Measurements from ENCODE around the gene GCGR. TPM values are rescaled to one million over a fixed set of nuclear protein-coding genes. Genes with fewer than 3 reads are reported as not detected.

Gene GCGR
- total RNA-seq, 1 experiment from 2014 or later: 1.6 TPM

GRCh38 chr17:81802856-81803643, 900 bp upstream of the GCGR start:
- in situ Hi-C loops (cut with HindIII; ENCODE audit: low pct_unique_long_range_greater_than_20kb, low sequenced_read_pairs): no loop called here
- TF ChIP-seq CTCF (IDR thresholded peaks at IDR 0.05) (no peak), TCF7L2 (IDR thresholded peaks at IDR 0.05; ENCODE audit: low read depth, low read length) (no peak), POLR2AphosphoS5 (IDR thresholded peaks at IDR 0.05; ENCODE audit: low read depth, low read length) (no peak), SIN3A (IDR thresholded peaks at IDR 0.05; ENCODE audit: borderline replicate concordance, insufficient read depth, low read depth, low read length) (no peak)
- TF ChIP-seq, protein P1, sequence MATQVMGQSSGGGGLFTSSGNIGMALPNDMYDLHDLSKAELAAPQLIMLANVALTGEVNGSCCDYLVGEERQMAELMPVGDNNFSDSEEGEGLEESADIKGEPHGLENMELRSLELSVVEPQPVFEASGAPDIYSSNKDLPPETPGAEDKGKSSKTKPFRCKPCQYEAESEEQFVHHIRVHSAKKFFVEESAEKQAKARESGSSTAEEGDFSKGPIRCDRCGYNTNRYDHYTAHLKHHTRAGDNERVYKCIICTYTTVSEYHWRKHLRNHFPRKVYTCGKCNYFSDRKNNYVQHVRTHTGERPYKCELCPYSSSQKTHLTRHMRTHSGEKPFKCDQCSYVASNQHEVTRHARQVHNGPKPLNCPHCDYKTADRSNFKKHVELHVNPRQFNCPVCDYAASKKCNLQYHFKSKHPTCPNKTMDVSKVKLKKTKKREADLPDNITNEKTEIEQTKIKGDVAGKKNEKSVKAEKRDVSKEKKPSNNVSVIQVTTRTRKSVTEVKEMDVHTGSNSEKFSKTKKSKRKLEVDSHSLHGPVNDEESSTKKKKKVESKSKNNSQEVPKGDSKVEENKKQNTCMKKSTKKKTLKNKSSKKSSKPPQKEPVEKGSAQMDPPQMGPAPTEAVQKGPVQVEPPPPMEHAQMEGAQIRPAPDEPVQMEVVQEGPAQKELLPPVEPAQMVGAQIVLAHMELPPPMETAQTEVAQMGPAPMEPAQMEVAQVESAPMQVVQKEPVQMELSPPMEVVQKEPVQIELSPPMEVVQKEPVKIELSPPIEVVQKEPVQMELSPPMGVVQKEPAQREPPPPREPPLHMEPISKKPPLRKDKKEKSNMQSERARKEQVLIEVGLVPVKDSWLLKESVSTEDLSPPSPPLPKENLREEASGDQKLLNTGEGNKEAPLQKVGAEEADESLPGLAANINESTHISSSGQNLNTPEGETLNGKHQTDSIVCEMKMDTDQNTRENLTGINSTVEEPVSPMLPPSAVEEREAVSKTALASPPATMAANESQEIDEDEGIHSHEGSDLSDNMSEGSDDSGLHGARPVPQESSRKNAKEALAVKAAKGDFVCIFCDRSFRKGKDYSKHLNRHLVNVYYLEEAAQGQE (IDR thresholded peaks at IDR 0.05; ENCODE audit: insufficient read depth in 1 of 2, low read depth in 2 of 2, low read length in 1 of 2): no peak

GRCh38 chr17:81804559-81805399, 829 bp downstream of the GCGR start:
- no TSS peak for BruUV-seq (replicated peaks)
- Histone ChIP-seq H3K36me3 (ENCODE audit: control insufficient read depth, insufficient read depth, low read length) (no peaks in the 10 kb centered on the region), H3K4me3 (ENCODE audit: low read depth in 2 of 2, low read length in 2 of 2) (peak overlapping the region; percentile 22 to 38), H3K27ac (ENCODE audit: low read length) (no peak overlapping the region), H3K4me1 (ENCODE audit: control insufficient read depth, insufficient read depth, low read length) (peaks cover 5% of the 10 kb centered on the region), H3K27me3 (ENCODE audit: control insufficient read depth, insufficient read depth, low read length) (no peaks in the 10 kb centered on the region; the same call in 1 of the 2 replicates), H3K9me3 (ENCODE audit: control insufficient read depth, insufficient read depth, low read depth, low read length) (no peaks in the 10 kb centered on the region)
- POLR2A ChIA-PET: no interaction called here
- ATAC-seq (peak; percentile 52), DNase-seq (ENCODE audit: low read depth, low spot score) (no peak)
- CTCF ChIA-PET: interaction anchor here (0.6 kb wide), 2 partner anchors 17 to 22 kb away, joined by 3 to 9 read pairs; no protein-coding TSS in a partner anchor
- TF ChIP-seq POLR2AphosphoS5 (IDR thresholded peaks at IDR 0.05; ENCODE audit: low read depth, low read length) (no peak), SIN3A (IDR thresholded peaks at IDR 0.05; ENCODE audit: borderline replicate concordance, insufficient read depth, low read depth, low read length) (no peak), TCF7L2 (IDR thresholded peaks at IDR 0.05; ENCODE audit: low read depth, low read length) (no peak), CTCF (IDR thresholded peaks at IDR 0.05) (no peak)
- TF ChIP-seq, protein P1 (IDR thresholded peaks at IDR 0.05; ENCODE audit: insufficient read depth in 1 of 2, low read depth in 2 of 2, low read length in 1 of 2): no peak
- in situ Hi-C loops (cut with HindIII; ENCODE audit: low pct_unique_long_range_greater_than_20kb, low sequenced_read_pairs) (no loop called here), intact Hi-C loops (cut with micrococcal nuclease; ENCODE audit: unreplicated experiment) (no loop called here)

More at GRCh38 chr17:81802856-81803643, 900 bp upstream of the GCGR start:
- CTCF ChIA-PET: no interaction called here
- intact Hi-C loops (cut with micrococcal nuclease; ENCODE audit: unreplicated experiment): no loop called here
- Histone ChIP-seq H3K27me3 (ENCODE audit: control insufficient read depth, insufficient read depth, low read length) (no peaks in the 10 kb centered on the region; the same call in 1 of the 2 replicates), H3K4me3 (ENCODE audit: low read depth in 2 of 2, low read length in 2 of 2) (no peak overlapping the region), H3K36me3 (ENCODE audit: control insufficient read depth, insufficient read depth, low read length) (no peaks in the 10 kb centered on the region), H3K9me3 (ENCODE audit: control insufficient read depth, insufficient read depth, low read depth, low read length) (no peaks in the 10 kb centered on the region), H3K4me1 (ENCODE audit: control insufficient read depth, insufficient read depth, low read length) (peaks cover 5% of the 10 kb centered on the region), H3K27ac (ENCODE audit: low read length) (no peak overlapping the region)
- POLR2A ChIA-PET: no interaction called here
- DNase-seq (ENCODE audit: low read depth, low spot score) (no peak), ATAC-seq (no peak)
- BruUV-seq (replicated peaks): no TSS peak

Data from Panc1 (cell line).